Measurements from ENCODE around the gene ZNF142. TPM values are rescaled to one million over a fixed set of nuclear protein-coding genes. Genes with fewer than 3 reads are reported as not detected.
A peak's percentile ranks its signal among the peaks of the same experiment; 100 is the strongest.
"Not testable (repeated sequence)": the region's sequence is repeated elsewhere in the genome, so short reads cannot be mapped to it uniquely, and the experiment has no call there.

The ZNF142 gene
- total RNA-seq, 1 donor, result 17.8 TPM

GRCh38 chr2:218694405-218695145, 35.2 kb upstream of the ZNF142 start:
- H3K4me3 ChIP-seq (ENCODE audit: low read depth, low read length), result no peak overlapping the region
- TF ChIP-seq CTCF (IDR thresholded peaks at IDR 0.05; ENCODE audit: insufficient read depth, low read length), result no peak
- DNase-seq (ENCODE audit: low read depth), result no peak

- no peak for TF ChIP-seq CTCF (IDR thresholded peaks at IDR 0.05; ENCODE audit: insufficient read depth, low read length)
- DNase-seq (ENCODE audit: low read depth), result peak; percentile 82
- H3K4me3 ChIP-seq (ENCODE audit: low read depth, low read length), result no peak overlapping the region
Observed at GRCh38 chr2:218691234-218691633, 31.8 kb upstream of the ZNF142 start.

GRCh38 chr2:218687400-218688060, 28.1 kb upstream of the ZNF142 start:
- TF ChIP-seq CTCF (IDR thresholded peaks at IDR 0.05; ENCODE audit: insufficient read depth, low read length), result peak; percentile 95

GRCh38 chr2:218680061-218680460, 20.6 kb upstream of the ZNF142 start:
- no peak overlapping the region for H3K4me3 ChIP-seq (ENCODE audit: low read depth, low read length)
- TF ChIP-seq CTCF (IDR thresholded peaks at IDR 0.05; ENCODE audit: insufficient read depth, low read length), result no peak
- DNase-seq (ENCODE audit: low read depth), result no peak

More at GRCh38 chr2:218687400-218688060, 28.1 kb upstream of the ZNF142 start:
- DNase-seq (ENCODE audit: low read depth), result peak; percentile 89
- not testable (repeated sequence) for H3K4me3 ChIP-seq (ENCODE audit: low read depth, low read length)

- H3K4me3 ChIP-seq (ENCODE audit: low read depth, low read length), result no peak overlapping the region
- DNase-seq (ENCODE audit: low read depth), result no peak
- TF ChIP-seq CTCF (IDR thresholded peaks at IDR 0.05; ENCODE audit: insufficient read depth, low read length), result no peak
Observed at GRCh38 chr2:218679119-218679518, 19.7 kb upstream of the ZNF142 start.

- peak; percentile 91 for DNase-seq (ENCODE audit: low read depth)
- peak within 1 kb of the TSS; percentile 99 for H3K4me3 ChIP-seq (ENCODE audit: low read depth, low read length)
- no peak for TF ChIP-seq CTCF (IDR thresholded peaks at IDR 0.05; ENCODE audit: insufficient read depth, low read length)
Observed at GRCh38 chr2:218671654-218672566, 12.5 kb upstream of the ZNF142 start, which contains the start of the genes RNF25 and STK36. RNF25 (minus strand) TSS chr2:218672002; CDS start chr2:218671970, 32 bp downstream. STK36 (plus strand) TSS chr2:218672086; CDS start chr2:218672830, 744 bp downstream.
